ENCODE results near the gene XPO6. TPM values are rescaled to one million over a fixed set of nuclear protein-coding genes. Genes with fewer than 3 reads are reported as not detected.

XPO6 gene
- total RNA-seq, 1 donor from 2014 or later, result 168 TPM

DNA sequence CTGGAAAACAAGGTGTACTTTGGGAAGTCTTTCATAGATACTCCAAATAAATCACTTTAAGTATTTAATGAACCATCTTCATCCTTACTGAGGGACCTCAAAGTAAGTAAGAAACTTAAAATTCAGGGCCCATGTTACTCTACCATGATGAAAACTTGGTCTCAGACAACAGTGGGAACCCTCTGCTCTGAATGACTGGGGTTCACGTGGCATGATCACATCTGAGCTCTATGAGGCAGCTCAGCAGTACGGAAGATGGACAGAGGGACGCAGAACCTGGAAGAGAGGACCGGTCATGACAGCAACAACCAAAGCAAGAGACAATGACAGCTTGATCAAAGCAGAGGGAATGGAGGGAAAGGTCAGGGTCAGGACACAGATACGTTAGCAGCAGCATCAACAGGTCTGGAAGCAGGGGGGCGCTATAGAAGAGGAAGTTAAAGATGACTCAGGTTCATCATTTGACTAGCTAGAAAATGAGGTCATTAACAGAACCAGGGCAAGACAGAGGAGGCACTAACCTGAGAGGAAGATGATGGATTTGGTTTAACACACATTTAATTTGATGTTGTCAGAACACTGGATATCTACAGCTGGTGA is 9.5 kb downstream of the XPO6 start:
- no peak for DNase-seq (ENCODE audit: low read depth)
- no peak overlapping the region for H3K4me3 ChIP-seq (ENCODE audit: low read depth, low read length)
- TF ChIP-seq, protein P1, sequence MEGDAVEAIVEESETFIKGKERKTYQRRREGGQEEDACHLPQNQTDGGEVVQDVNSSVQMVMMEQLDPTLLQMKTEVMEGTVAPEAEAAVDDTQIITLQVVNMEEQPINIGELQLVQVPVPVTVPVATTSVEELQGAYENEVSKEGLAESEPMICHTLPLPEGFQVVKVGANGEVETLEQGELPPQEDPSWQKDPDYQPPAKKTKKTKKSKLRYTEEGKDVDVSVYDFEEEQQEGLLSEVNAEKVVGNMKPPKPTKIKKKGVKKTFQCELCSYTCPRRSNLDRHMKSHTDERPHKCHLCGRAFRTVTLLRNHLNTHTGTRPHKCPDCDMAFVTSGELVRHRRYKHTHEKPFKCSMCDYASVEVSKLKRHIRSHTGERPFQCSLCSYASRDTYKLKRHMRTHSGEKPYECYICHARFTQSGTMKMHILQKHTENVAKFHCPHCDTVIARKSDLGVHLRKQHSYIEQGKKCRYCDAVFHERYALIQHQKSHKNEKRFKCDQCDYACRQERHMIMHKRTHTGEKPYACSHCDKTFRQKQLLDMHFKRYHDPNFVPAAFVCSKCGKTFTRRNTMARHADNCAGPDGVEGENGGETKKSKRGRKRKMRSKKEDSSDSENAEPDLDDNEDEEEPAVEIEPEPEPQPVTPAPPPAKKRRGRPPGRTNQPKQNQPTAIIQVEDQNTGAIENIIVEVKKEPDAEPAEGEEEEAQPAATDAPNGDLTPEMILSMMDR (conservative IDR thresholded peaks at IDR 0.05; ENCODE audit: low read depth, low read length), result no peak

DNA sequence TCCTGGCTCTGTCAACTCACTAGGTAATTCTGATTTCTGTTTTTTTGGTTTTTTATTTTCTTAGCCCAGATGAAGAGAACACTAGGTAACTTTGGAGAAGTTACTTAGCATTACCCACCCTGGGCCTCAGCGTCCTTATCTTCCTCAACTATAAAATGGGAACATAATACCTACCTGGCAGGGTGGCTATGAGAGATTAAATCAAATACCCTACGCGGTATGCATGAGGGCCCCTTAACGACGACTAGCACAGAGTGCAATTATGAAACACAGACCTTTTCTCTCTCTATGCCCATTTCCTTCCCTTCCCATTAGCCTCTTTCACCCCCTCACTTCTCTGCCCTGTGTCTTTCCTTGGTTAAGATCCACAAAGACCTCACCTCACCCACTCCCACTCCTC is 11.1 kb downstream of the XPO6 start:
- TF ChIP-seq, protein P1 (conservative IDR thresholded peaks at IDR 0.05; ENCODE audit: low read depth, low read length), result no peak
- no peak overlapping the region for H3K4me3 ChIP-seq (ENCODE audit: low read depth, low read length)
- DNase-seq (ENCODE audit: low read depth), result no peak

DNA sequence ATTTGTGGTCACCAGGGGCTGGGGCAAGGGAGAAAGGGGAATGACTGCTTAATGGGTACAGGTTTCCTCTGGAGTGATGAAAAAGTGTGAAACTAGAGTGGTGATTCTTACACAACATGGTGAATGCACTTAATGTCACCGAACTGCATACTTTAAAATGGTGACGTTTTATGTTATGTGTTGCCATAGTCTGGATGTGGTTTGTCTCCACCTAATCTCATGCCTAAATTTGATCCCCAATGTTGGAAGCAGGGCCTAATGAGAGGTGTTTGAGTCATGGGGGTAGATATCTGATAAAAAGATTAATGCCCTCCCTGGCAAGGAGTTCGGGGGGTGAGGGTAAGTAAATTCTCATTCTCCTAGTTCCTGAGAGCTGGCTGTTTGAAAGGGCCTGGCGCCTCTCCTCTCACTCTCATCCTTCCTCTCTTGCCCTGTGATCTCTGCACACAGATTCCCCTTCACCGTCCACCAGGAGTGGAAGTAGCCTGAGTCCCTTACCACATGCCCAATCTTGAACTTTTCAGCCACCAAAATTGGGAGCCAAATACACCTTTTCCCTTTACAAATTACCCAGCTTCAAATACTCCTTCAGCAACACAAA is 15.3 kb downstream of the XPO6 start:
- TF ChIP-seq, protein P1 (conservative IDR thresholded peaks at IDR 0.05; ENCODE audit: low read depth, low read length), result no peak
- H3K4me3 ChIP-seq (ENCODE audit: low read depth, low read length), result no peak overlapping the region
- DNase-seq (ENCODE audit: low read depth), result no peak

DNA sequence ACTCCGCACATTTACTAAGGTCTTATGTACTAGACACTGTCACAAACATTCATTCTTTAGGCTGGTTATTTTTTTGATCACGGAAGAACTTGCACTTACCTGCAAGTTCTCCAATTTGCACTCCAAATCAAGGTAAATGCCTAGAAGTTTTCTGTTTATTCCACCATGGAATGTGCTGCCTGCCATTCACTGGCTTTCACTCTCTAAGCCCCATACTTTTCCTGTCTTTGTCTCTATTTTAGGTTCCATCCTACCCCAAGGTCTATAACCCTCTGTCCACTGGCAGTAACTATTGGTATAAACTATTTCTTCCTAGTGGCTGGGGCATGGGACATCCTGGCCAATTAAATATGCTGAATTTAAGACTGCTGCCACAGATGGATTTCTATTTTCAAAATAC is 15.9 kb downstream of the XPO6 start:
- TF ChIP-seq, protein P1 (conservative IDR thresholded peaks at IDR 0.05; ENCODE audit: low read depth, low read length), result no peak
- no peak for DNase-seq (ENCODE audit: low read depth)
- H3K4me3 ChIP-seq (ENCODE audit: low read depth, low read length), result no peak overlapping the region

DNA sequence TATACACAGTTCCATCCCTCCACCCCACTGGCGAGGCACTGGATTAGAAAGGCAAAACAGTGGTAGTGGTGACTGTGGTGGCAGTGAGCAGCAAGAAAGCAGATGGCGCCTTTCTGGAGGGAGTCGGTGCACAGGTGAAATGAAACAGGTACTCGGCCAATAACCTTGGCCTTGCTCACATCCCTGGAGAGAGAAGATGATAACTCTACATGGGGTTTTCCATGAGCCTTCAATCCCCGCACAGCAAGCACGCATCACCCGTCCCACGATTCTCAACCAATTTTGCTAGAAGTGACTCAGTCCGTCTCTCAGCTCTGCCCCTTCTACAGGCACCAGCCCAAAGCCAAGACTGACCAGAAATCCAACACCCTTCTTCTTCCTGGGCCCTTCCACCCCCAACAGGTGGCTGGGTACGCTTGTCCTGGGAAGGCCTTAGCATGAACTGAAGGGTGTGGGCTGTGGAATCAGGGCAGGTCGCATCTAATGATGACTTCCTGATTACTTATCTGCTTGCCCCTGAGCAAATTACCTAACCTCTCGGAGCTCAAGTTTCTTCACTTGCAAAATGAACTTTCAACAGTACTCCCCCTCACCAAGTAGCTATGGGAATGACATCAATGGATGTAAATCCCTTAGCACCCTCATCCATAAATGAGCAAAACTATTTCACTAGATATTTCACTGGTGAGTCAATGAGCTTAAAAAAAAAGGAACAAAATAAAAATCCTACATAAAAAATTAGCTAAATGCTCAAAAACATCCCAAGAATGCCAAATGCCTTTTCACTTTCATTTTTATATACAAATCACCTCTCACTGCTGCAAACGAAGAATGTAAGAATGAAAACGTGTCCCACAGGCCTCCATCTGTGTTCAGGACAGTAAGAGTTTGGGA is 18.0 kb downstream of the XPO6 start:
- TF ChIP-seq, protein P1 (conservative IDR thresholded peaks at IDR 0.05; ENCODE audit: low read depth, low read length), result no peak
- peak; percentile 19 for DNase-seq (ENCODE audit: low read depth)
- H3K4me3 ChIP-seq (ENCODE audit: low read depth, low read length), result no peak overlapping the region

DNA sequence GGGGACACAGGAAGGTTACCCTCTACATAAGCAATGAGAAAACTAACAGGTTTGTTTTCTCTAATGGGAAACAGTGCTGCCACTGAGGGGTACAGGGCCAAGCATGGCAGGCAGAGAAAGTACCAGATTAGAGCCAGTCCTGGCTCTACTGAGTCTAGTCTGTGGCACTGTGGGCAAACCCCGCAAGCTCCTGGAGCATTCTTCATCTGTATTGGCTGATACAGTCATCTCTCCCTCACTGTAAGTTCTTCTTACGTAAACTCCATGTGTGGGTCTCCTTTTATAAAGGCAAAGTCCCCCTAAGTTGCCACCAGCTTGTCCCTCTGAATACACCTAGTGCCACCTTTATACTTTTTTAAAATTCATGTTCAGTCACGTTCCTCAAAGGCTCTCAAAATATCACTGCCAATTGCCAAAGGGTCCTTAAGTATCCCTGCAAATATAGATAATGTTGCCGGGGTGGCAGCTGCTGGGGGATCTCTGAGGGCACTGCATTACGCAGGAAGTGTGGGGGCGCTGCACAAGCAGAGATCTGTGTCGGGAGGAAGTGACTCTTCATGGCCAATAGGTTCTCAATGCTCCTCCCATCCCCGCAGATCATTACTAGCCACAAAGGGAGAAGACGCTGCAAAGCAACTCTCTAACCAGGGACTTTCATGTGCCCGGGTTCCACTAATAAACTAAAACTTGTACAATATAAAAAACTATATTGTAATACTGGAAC is 18.8 kb downstream of the XPO6 start:
- no peak for DNase-seq (ENCODE audit: low read depth)
- TF ChIP-seq, protein P1 (conservative IDR thresholded peaks at IDR 0.05; ENCODE audit: low read depth, low read length), result no peak
- H3K4me3 ChIP-seq (ENCODE audit: low read depth, low read length), result no peak overlapping the region
